AG09309 (cell line): ENCODE data around the gene CTNND1.
"Not testable (repeated sequence)": the region's sequence is repeated elsewhere in the genome, so short reads cannot be mapped to it uniquely, and the experiment has no call there.

Experiments
- DNase-seq: peaks from one replicate; pipeline ENCODE4 v3.0.0-alpha.2; 2010; ENCODE audit warnings: low read depth
- H3K4me3 ChIP-seq: 2 replicates; pipeline ENCODE4 v1.5.1; 2011; ENCODE audit warnings: mild to moderate bottlenecking, low read depth, low read length, moderate library complexity; ENCODE audit not compliant: control insufficient read depth
- TF ChIP-seq, protein P1 (sequence below): IDR thresholded peaks from 2 replicates; pipeline ENCODE4 v1.5.1; 2011; ENCODE audit warnings: mild to moderate bottlenecking, low read depth, low read length, inconsistent platforms; ENCODE audit not compliant: insufficient read depth, control insufficient read depth; ENCODE audit errors: missing control alignments

The CTNND1 gene, protein sequence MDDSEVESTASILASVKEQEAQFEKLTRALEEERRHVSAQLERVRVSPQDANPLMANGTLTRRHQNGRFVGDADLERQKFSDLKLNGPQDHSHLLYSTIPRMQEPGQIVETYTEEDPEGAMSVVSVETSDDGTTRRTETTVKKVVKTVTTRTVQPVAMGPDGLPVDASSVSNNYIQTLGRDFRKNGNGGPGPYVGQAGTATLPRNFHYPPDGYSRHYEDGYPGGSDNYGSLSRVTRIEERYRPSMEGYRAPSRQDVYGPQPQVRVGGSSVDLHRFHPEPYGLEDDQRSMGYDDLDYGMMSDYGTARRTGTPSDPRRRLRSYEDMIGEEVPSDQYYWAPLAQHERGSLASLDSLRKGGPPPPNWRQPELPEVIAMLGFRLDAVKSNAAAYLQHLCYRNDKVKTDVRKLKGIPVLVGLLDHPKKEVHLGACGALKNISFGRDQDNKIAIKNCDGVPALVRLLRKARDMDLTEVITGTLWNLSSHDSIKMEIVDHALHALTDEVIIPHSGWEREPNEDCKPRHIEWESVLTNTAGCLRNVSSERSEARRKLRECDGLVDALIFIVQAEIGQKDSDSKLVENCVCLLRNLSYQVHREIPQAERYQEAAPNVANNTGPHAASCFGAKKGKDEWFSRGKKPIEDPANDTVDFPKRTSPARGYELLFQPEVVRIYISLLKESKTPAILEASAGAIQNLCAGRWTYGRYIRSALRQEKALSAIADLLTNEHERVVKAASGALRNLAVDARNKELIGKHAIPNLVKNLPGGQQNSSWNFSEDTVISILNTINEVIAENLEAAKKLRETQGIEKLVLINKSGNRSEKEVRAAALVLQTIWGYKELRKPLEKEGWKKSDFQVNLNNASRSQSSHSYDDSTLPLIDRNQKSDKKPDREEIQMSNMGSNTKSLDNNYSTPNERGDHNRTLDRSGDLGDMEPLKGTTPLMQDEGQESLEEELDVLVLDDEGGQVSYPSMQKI

DNA sequence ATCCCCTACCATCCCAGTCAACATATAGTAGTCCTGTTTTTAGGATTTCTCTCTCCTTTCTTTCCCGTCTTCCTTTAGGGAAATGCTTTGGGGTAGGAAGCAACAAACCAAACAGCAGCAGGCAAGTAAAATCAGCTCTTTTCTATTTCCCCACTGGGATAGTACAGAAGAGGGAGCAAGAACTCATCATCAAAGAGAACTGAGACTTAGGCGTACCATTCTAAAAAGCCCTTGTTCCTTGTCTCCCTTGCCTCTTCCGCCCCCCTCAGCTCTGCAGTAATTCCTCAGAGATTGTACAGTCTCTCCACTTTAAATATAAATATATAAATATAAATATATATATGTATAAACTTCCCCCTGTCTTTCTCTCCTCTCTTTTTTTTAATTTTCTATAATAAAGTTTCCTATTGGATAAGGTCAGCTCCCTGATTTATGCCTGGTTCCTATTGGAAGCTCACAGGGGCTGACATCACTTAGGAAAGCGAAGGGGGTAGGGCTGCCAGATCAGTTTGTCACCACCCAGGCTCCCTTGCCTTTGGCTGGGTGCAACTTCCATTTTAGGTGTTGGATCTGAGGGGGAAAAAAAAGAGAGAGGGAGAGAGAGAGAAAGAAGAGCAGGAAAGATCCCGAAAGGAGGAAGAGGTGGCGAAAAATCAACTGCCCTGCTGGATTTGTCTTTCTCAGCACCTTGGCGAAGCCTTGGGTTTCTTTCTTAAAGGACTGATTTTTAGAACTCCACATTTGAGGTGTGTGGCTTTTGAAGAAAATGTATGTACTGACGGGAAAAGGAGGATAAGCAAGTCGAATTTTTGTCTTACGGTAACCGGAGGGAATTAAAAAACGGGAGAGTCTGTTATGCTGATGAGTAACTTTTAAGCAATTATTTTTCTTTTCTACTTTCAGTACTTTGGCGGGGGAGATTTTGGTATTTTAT is at the start of gene CTNND1:
Gene CTNND1, plus strand, starts transcription at position 502 of the 934 bp plus-strand sequence. CDS start 29,677 bp downstream, outside the sequence.
- TF ChIP-seq, protein P1, sequence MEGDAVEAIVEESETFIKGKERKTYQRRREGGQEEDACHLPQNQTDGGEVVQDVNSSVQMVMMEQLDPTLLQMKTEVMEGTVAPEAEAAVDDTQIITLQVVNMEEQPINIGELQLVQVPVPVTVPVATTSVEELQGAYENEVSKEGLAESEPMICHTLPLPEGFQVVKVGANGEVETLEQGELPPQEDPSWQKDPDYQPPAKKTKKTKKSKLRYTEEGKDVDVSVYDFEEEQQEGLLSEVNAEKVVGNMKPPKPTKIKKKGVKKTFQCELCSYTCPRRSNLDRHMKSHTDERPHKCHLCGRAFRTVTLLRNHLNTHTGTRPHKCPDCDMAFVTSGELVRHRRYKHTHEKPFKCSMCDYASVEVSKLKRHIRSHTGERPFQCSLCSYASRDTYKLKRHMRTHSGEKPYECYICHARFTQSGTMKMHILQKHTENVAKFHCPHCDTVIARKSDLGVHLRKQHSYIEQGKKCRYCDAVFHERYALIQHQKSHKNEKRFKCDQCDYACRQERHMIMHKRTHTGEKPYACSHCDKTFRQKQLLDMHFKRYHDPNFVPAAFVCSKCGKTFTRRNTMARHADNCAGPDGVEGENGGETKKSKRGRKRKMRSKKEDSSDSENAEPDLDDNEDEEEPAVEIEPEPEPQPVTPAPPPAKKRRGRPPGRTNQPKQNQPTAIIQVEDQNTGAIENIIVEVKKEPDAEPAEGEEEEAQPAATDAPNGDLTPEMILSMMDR: no peak
- H3K4me3 ChIP-seq: peak within 1 kb of the TSS; percentile 76
- DNase-seq: peak; percentile 93

DNA sequence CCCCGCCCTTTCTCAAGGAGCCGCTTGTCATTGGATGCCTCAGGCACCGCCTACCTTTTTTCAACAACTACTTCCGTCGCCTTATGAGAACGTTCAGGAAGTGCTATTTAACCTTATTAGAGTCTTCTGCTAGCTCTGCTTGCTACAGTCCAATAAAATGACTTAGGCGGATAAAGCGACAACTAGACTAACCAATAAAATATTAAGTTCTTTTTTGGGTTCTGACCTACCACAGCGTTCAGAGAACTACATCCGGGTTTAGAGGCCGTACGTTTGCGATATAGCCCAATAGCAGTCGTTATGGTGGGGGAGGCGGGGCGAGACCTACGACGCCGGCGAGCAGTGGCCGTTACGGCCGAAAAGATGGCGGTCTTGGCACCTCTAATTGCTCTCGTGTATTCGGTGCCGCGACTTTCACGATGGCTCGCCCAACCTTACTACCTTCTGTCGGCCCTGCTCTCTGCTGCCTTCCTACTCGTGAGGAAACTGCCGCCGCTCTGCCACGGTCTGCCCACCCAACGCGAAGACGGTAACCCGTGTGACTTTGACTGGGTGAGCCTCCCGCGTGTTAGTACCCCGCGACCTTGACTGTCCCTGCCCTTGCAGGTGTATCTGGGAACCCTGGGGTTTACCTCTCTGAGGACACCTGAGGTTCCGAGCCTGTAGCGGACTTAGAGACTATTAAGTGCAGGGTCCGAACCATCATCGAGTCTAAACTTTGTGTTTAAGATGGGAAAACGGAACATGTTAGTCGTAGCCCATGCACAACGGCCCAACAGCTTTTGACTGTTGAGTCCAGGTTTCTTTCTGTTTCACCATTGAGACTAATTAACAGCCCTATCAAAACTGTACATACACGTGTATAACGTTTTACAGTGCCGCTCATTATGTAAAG is 49.1 kb upstream of the CTNND1 start, which contains the start of gene TMX2:
Gene TMX2, plus strand, starts transcription at position 338 of the 895 bp plus-strand sequence. Its CDS starts 26 bp downstream, at position 364.
- TF ChIP-seq, protein P1: no peak
- DNase-seq: peak; percentile 100
- peak within 1 kb of the TSS; percentile 92 for H3K4me3 ChIP-seq

DNA sequence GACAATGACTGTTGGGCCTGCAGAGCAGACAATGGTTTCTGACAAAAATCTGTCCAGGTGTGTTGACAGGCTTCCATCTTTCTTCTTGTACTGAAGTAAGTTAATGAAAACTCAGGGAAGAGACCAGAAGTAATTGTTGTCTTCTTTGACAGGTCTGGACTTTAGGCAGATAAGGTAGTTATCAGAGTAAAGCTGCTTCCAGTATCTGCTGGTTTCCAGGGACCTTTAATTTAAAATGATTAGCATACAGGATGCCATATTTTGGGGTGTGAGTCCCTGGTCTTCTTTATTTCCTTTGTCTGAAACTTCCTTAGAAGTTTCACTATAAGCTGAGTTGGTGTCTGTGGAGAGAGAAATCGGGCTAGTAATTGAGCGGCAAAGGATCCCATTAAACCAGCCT is 47.8 kb upstream of the CTNND1 start:
- no peak for DNase-seq

DNA sequence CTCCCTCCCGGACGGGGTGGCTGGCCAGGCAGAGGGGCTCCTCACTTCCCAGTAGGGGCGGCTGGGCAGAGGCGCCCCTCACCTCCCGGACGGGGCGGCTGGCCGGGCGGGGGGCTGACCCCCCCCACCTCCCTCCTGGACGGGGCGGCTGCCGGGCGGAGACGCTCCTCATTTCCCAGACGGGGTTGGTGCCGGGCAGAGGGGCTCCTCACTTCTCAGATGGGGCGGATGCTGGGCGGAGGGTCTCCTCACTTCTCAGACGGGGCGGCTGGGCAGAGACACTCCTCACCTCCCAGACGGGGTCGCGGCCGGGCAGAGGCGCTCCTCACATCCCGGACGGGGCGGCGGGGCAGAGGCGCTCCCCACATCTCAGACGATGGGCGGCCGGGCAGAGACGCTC is 44.9 kb upstream of the CTNND1 start:
- not testable (repeated sequence) for H3K4me3 ChIP-seq, DNase-seq

More for the DNA sequence above, 47.8 kb upstream of the CTNND1 start:
- H3K4me3 ChIP-seq: peak overlapping the region; percentile 92
- TF ChIP-seq, protein P1: no peak

DNA sequence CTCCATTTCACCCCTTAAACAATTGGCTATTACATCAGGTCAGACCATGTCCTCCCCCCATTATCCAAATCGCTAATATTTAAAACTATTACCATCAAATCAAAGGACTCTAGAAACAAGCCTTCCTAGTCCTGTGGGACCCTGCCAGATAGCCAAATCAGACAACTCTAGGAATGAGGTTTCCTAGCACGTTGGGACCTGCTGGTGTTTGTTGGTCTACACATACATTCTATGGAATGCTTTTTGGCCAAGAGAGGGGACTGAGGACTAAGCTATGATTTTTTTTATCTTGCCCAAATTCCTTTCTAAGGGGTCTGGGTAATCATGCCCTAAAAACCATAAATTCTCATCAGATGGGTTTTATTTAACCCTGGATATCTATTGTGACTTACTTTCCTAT is 34.4 kb upstream of the CTNND1 start:
- no peak for DNase-seq
- H3K4me3 ChIP-seq: no peak overlapping the region
- TF ChIP-seq, protein P1: no peak

DNA sequence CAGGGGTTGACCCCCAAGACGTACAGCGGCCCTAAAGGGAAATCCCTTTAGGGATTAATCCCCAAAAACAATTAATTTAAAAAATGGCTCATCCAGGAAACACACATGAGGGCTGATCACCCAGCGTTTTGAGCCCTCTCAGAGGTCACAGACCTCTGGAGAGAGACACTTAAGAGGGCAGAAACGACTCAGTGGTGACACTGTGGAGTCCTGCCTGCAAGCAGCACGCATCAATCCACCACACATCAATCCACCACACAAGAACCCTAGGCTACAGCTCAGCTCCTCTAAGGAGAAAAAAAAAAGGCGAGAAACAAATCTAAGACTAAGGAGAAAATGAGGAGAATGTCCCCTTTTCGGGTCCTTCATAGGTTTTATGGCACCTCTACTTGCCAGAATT is 32.8 kb upstream of the CTNND1 start:
- no peak for DNase-seq
- TF ChIP-seq, protein P1: no peak
- H3K4me3 ChIP-seq: no peak overlapping the region
